Hematopoietic multipotent progenitor cell treated with erythropoietin and hydrocortisone succinate and interleukin-3 and kit ligand, for 6 days (in vitro differentiated cells): ENCODE results near the gene OTUB2.

ENCODE experiments used
- DNase-seq: peaks from one replicate; pipeline ENCODE4 v3.0.0-alpha.2; 2015

Gene OTUB2

DNA sequence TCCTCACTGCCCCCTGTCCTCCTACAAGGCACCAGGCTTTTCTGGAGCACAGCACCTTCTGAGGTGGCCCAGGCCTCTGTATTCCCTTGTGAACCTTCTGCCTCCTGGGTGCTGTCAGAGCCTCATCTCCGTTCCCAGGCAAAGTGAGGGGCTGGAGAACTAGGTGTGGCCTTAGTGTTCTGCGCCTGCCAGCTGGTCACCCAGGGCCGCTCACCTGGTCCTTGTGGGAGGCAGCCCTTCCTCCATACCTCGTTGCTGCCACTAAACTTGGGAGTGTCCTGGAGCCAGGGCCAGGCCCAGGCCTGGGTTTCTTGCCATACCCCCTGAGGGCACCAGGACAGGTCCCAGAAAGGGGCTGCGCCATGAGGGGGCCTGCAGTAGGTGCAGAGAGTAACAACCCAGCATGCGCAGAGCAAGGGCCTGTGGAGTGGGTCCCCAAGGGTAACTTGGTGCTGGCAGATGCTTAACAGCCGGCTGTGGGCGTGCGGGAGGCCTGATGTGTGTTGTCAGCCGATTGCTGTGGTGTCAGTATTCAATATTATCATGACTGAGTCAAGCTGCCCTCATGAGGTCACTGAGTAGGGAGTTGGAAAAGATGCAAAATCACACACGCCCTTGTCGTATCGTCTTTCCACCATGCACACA is 17.1 kb downstream of the OTUB2 start:
- DNase-seq = no peak

GRCh38 chr14:94043756-94044475 is 17.8 kb downstream of the OTUB2 start:
- DNase-seq = no peak

DNA sequence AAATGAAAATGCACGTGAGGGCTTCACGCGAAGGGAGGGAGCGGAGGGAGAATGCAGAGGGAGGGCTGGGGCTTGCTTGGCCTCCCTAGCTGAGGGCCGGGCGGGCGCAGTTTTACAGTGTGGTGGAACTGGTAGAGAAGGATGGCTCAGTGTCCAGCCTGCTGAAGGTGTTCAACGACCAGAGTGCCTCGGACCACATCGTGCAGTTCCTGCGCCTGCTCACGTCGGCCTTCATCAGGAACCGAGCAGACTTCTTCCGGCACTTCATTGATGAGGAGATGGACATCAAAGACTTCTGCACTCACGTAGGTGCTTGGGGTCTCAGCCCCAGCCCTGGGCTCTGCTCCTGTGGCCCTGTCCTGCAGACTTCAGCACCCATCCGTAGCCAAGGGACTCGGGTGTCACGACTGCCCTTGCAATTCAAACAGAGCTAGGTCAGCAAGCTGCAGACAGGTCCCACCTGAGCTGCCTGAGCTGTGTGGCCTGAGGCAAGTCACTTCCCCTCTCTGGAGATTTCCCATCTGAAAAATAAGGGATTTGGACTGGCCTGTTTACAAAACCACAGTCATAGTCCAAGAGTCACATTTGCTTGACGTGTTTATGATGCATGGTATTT is 18.4 kb downstream of the OTUB2 start:
- no peak for DNase-seq

GRCh38 chr14:94045101-94045500 is 19.0 kb downstream of the OTUB2 start:
- DNase-seq = no peak

GRCh38 chr14:94045563-94046345 is 19.6 kb downstream of the OTUB2 start:
- DNase-seq = no peak

GRCh38 chr14:94046696-94047250 is 20.6 kb downstream of the OTUB2 start:
- DNase-seq = no peak

GRCh38 chr14:94047581-94047980 is 21.4 kb downstream of the OTUB2 start:
- no peak for DNase-seq

- DNase-seq = no peak
Observed at GRCh38 chr14:94048691-94049624, 22.8 kb downstream of the OTUB2 start.

GRCh38 chr14:94049625-94050023 is 23.5 kb downstream of the OTUB2 start:
- DNase-seq = no peak

- no peak for DNase-seq
Observed at GRCh38 chr14:94050231-94050880, 24.2 kb downstream of the OTUB2 start.

GRCh38 chr14:94051115-94051514 is 25.0 kb downstream of the OTUB2 start:
- peak; percentile 42 for DNase-seq

- no peak for DNase-seq
Observed at GRCh38 chr14:94051779-94052178, 25.6 kb downstream of the OTUB2 start.

- no peak for DNase-seq
Observed at GRCh38 chr14:94052199-94052598, 26.1 kb downstream of the OTUB2 start.

DNA sequence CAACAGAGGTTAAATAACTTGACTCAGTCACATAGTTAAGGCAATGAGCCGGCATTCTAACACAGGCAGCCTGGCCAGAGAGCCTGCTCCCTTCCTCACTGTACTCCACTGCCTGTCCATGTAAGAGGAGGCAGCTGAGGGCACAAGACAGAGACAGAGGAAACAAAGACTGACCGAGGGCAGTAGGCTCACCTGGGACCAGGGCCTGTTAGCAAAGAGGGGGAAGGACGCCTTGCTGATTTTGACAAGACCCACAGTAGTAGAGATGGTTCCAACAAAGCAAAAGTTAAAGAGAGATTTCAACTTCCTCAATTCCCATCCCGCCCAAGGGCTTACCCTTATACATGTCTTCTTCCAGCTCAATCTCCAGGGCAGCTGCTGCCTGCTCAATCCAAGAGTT is 26.5 kb downstream of the OTUB2 start:
- DNase-seq = no peak

DNA sequence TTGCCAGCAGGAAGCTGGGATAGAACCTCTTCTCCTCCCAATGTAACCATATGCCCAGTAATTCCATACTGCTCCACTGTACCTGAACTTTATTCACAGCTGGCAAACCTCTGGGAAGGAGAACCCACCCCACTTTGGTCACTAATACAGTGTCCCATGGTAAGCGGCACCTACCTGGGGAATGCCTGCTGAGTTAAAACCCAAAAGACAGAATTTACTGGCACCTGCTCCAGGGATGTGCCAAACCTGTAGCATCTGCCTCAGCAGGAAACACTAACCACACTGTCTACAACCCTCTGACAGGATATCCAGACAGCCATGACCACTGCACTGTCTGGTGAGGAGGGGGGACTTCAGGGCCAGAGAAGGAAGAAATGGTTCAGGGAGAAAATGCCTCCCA is 28.3 kb downstream of the OTUB2 start:
- DNase-seq = no peak

DNA sequence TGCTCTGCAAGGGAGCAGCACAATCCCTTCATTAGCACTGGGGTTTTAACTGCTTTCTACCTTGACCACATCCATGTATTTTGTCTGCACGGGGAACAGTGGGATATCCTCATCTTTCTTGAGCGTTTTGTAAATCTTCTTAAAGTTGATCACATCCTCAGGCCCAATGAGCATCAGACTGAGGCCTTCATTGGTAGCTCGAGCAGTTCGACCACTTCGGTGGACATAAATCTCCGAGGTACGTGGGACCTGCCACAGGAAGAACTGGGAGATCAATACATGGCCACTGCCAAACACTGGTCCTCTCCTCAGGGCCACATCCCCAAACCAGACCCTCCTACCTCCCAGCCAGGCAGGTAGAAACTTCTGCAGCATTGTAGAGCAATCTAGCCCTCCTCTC is 28.8 kb downstream of the OTUB2 start:
- no peak for DNase-seq

GRCh38 chr14:94056579-94057308 is 30.6 kb downstream of the OTUB2 start:
- peak; percentile 29 for DNase-seq

DNA sequence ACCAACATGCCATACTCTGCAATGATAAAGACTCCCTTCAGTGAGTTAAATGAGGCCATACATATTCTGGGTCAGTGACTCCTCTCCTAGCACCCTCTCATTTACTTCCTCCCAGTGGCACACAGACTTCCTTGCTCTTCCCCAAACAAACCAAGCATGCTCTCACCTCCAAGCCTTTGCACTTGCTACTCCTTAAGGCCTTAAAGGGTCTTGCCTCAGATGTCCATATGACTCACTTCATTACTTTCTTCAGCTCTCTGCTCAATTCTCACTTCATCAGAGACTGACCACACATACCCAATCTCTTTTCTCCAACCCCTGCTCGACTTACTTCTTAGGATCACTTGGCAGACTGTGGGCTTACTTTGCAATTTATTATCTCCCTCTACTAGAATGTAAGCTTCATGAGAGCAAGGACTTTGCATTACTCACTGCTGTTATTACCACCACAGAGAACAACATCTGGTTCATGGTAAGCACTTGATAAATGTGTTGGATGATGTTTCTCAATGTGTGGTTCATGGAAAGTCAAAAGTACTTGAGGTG is 32.1 kb downstream of the OTUB2 start:
- no peak for DNase-seq

- no peak for DNase-seq
Observed at GRCh38 chr14:94058674-94059138, 32.6 kb downstream of the OTUB2 start.

DNA sequence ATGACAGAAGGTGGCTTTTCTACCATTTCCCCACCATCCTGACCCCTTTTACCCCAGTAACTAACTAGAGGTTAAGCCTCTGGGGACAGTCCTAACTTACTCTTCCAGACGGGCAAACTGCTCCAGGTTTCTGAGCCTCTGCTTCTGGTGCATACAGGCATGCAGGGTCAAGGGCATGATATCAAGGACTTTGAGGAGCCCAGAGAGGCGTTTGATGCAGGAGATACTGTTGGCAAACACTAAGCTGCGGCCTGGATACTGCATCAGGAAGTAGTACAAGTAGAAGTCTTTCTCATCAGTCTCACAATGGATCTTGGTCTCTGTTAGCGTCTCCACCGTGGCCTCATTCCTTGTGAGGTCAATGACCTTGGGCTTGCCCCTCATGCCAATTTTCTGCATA is 33.9 kb downstream of the OTUB2 start:
- DNase-seq = no peak
